ENCODE results near the gene NCOA5.

NCOA5 gene

DNA sequence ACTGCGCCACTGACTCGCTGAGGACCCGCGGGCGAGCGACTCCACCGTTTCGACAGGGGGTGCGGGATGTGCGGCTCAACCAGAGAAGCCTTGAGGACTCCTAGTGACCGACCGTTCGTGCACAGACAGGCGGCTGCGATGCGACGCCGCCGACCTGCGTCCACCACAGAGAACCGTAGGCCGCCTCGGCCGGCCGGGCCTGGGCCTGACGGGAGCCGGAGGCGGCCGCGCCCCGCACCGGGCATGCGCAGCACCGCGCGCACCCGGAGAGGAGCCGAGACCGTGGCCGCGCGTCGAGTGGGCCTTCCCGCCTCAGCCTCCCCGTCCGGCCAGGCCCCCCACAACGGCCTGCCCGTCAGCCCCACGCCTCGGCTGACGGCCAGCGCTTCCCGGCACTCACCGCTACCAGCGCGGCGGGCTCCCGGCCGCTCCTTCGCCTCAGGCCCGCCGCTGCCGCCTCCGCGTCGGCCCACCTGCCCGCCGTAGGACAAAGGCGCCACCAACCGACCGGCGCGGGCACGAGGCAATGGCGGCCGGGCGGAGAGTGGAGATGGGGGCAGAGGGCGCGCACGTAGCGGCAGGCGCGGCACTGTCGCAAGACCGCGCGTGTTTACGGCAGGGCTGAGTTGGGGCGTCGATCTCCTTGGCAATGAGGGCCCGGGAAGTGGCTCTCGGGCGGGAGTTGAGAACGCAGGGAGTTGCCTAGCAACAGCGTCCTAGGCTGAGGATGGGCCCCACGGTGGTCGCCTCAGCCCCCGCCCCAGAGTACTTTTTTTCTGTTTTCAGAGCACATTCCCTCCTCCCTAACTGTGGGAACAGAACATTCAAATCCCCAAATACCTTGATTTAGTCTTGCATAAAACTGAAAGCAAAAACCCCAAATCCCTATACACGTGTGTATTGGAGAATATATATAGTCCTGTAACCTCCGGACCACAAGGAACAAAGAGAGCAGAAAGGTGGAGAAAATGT lies at the start of gene NCOA5:
NCOA5 (minus strand) TSS at position 546 of the 972 bp plus-strand sequence. CDS start 10,538 bp downstream, outside the sequence.
- peak; percentile 85 for DNase-seq (ENCODE audit: low read depth)

DNA sequence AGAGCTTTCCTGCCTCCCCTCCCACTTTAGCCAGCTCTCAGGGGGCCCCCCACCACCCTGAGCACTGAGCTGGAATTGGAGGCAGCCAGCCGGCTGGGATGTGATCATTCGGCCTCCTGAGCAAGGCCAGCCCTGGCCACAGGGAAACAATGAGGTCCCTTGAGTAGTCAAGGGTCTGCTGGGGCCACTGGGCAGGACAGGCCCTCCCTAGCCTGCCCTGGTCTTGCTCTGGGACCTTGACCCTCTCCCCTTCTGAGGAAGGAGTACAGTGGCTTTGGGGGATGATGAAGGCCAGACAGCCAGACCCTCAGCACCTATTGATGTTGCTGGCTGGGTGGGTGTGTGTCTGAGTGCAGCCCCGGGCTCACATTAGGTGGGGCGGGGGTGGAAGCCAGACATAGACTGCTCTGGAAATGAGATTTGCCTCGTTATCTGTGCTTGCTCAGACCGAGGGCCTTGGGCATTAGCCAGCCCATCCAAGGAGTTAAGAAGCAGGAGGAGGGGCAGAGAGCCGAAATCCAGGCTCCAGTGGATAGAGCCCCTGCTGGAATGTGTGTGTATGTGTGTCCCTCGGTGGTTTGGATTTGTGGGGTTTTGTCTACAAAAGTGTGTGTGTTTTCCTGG lies 49.6 kb upstream of the NCOA5 start:
- no peak for DNase-seq (ENCODE audit: low read depth)

DNA sequence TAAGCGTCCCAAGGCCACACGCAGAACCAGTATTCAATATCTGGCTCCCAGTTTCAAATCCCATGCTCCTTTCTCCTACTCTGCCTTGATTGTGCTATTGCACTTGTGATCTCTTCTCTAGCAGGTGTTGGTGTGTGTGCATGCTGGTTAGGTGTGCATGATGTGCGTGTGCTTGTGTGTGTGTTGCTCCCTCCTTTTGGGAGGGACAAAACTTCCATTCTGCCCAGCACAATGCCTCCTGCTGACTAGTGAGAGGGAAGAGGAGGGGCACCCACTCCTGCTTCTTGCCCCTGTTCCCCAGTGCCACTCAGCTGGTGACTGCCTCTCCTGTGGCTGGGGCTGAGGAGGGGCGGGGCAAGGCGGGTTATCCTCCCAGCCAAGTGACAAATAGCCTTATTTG lies 48.1 kb upstream of the NCOA5 start:
- DNase-seq (ENCODE audit: low read depth), result no peak

DNA sequence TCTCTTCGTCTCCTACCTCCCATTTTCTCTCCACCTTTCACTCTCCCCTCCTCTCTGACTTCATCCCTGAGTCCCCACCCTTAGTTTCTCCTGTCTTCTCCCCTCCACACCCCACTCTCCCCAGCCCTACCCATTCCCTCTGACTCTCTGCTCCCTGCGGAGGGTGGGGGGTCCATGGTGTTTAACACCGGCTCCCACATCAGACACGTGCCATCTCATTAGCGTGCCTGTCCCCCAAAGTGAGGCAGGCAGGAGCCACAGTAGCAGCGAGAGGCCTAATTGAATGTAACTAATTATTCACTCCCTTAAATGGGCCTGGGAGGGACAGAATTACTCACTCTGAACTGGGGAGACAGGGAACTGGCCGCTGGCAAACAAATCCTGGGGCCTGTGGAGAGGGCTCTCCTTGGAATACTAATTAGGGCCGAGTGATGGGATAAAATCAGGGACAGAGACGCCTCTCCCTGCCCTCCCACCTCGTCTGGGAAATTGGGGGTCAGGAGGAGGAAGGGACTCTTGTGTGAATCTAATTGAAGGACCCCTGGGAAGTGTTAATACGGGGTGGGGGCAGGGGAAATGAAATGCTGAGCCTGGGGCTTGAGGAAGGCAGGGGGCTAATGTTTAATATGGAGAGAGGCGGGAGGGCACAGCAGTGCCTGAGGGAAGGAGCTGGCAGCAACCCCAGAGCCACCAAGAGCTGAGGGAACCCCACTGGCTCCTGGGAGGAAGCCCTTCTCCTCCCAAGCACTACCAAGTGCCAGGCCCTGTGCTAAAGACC lies 46.3 kb upstream of the NCOA5 start:
- no peak for DNase-seq (ENCODE audit: low read depth)

DNA sequence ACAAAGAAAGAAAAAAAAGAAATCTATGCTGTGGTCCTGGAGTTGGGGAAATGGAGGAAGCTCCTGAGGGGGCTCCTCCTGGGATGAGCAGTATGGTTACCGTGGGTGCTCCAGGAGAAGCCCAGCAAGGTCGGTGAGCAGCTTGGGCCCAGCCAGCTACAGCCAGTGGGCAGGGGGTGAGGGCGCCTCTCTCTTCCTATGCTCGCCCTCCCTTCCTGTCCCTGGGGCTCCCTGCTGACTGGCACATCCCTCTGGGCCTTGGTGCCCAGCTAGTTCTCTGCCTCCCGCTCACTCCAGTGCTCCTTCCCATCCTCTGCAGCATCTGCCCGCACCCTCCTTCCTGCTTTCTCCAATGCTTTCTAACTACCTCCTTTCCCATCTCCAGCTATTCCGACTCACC lies 45.0 kb upstream of the NCOA5 start:
- no peak for DNase-seq (ENCODE audit: low read depth)

DNA sequence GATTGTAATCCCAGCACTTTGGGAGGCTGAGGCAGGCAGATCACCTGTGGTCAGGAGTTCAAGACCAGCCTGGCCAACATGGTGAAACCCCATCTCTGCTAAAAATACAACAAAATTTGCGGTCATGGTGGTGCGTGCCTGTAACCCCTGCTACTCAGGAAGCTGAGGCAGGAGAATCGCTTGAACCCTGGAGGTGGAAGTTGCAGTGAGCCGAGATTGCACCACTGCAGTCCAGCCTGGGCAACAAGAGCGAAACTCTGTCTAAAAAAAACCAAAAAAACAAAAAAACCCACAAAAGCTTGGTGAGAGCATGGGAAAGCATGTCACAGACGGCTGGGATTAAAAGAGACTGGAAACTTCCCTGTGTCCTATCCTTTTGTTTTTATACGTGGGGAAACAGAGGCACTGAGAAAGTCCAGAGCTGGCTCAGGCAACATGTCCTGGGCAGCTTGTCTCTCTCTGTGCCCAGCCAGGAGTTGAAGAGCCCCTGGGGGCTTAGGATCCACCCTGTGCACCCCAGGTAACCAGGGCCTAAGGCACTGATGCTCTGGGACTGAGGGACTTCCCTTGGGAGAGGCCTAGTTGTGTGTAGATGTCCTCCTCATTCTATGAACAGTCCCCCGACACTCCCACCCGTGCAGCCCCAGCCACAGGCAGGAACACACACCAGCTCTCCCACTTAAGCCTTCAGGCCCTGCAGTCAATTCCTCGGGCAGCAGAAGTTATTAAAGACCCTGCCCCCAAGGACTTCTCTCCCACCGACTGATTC lies 44.3 kb upstream of the NCOA5 start:
- DNase-seq (ENCODE audit: low read depth), result no peak

DNA sequence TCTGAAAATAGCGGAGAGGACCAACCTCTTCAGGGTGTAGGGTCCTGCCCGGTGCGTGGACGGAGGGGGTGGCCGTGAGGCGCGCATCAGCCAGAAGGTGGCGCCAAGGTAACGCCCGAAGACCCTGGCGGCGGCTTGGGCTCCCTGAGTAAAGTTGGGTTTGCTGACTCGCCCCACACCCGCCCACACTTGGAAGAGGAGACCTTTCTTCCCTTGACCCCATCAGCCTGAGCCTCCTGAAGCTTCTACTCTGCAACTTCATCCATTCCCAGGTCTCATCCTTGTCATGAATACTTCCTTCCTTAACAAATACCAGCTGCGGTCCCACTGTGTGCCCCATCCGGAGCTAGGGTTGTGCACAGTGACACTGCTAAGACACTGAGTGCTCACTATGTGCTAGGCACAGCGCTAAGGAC lies 43.0 kb upstream of the NCOA5 start:
- DNase-seq (ENCODE audit: low read depth), result peak; percentile 39

DNA sequence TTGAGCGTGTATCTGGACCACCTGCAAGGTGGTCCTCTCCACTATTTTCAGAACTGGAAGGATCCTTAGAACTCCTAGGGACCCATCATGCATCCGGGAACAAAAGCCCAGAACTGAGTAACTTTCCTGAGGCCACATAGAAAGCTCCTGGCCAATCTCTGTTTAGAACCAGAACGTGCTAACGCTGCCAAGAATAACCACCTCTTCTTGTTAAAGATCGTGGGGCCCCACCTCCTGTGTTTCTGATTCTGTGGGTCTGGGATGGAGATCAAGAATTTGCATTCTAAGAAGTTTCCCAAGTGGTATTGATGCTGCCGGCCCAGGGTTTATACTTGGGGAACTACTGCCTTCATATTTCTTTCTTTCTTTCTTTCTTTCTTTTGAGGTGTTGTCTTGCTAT lies 41.6 kb upstream of the NCOA5 start:
- DNase-seq (ENCODE audit: low read depth), result no peak

DNA sequence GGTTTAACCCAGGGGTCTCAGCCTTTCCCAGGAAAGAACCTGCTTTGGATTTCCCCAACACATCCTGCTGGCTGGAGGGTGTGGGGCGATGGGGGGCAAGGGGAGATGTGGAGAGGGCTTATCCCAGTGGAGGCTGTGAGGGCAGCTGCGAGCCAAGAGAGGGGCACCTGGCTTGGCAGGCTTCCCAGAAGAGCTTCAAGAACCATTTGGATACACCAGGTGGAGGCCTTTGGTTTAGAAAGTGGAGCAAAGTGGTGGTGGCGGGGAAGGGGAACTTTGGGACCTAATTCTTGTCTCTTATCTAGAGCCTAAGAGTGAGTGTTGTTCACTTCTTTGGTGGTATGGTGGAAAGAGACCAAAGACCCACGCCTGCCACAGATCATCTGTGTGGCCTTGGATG lies 40.8 kb upstream of the NCOA5 start:
- DNase-seq (ENCODE audit: low read depth), result no peak

DNA sequence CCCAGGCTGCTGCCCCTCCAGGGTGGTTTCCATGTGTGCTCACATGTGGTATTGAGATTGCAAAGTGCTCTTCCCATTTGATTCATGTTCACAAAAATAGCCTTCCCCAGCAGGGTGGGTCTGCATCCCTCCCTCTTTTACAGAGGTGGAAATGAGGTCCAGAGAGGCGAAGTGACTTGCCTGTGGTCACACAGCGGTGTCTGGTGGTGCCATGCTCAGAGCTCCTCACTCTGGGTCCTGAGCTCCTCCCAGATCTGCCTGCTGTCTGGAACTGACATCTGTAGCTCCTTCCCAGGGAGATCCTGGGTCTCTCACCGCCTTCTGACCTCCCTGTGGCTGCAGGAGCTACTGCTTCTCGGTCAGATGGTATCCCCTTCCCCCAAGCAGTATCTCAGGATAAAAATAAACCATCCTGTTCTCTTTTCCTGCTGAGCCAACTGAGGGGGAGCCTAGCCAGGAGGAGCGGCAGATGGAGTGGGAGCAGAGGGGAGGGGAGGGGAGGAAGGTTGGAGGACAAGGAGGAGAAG lies 40.3 kb upstream of the NCOA5 start:
- no peak for DNase-seq (ENCODE audit: low read depth)

DNA sequence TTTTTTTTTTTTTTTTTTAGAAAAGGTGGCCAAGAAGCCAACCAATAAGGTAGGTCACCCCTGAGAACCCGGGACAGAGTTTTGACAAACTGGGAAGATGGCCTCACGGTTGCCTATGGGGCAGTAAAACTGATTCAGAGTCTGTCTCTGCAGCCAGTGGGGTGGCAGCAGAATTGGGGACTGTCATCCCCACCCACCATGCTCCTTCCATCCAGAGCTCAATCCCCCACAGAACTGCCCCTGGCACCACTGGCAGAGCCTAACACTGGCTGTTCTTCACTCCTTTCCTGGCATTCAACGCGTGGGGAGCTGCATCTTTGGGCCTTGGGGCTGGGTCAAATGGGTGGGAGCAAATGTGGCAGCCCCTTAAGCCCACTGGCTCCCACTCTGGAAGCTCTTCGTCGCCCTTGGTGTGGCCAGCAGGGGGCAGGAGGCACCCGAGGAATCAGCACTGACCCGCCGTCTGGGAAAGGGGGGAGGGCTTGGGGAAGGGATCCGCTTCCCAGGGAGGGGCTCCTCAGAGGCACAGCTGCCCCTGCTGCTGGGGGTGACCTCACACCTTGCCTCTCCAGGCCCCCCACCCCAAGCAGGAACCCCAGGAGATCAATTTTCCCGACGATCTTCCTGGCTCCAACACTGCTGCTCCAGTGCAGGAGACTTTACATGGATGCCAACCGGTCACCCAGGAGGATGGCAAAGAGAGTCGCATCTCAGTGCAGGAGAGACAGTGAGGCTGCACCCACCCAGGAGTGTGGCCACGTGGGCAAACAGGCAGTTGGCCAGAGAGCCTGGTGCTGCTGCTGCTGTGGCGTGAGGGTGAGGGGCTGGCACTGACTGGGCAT lies 38.8 kb upstream of the NCOA5 start:
- DNase-seq (ENCODE audit: low read depth), result no peak

DNA sequence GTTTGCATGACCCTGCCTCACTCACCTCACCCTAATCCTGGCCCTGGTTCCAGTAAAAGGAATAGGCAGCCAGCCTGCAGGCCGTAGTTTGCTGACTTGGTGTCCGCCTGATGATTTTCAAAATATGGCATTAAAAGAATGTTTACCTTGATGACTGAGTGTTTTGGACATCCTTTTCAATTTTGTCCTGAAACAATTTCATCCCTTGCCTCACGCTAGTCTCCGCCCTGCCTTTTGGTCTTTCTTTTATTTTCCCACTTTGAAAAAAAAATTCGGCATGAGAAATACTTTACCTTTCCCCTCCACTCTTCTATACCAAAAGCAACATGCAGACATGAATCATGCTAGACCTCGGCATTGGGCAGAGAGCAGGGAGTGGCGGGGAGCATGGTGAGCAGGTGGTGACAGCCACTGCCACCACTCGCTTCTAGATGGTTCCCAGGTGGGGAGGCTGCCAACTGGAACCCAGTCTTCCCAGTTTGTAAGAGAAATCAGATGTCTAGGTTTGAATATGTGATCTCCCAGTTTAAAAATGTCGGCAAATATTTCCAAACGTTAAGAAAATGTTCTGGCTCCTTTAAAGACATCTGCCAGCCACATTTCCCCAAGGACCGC lies 37.7 kb upstream of the NCOA5 start:
- DNase-seq (ENCODE audit: low read depth), result no peak

DNA sequence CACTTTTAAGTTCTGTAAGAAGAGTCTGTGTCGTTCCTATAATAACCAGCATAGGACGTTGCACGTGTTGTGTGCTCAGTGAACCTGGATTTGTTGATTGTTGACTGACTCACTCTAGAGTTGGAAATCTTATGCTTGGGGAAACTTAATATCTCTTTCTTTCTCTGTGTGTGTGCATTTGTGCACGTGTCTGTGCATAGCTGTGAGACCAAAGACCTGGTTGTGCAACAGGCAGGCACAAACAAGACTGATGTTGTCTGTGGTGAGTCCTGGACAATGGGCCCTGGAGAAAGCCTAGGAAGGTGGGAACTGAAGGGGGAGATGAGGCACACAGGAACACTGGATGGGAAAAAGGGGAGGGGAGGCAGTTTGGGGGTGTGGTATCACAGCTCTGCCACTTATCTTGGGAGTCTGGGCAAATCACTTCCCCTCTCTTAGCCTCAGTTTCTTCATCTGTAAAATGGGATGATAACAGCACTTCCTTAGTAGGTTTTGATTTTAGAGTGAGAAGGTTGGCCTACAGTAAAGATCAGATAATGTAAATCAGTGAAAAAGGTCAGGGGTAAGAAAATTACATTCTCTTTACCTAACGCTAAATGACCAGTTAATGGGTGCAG lies 36.8 kb upstream of the NCOA5 start:
- DNase-seq (ENCODE audit: low read depth), result no peak

DNA sequence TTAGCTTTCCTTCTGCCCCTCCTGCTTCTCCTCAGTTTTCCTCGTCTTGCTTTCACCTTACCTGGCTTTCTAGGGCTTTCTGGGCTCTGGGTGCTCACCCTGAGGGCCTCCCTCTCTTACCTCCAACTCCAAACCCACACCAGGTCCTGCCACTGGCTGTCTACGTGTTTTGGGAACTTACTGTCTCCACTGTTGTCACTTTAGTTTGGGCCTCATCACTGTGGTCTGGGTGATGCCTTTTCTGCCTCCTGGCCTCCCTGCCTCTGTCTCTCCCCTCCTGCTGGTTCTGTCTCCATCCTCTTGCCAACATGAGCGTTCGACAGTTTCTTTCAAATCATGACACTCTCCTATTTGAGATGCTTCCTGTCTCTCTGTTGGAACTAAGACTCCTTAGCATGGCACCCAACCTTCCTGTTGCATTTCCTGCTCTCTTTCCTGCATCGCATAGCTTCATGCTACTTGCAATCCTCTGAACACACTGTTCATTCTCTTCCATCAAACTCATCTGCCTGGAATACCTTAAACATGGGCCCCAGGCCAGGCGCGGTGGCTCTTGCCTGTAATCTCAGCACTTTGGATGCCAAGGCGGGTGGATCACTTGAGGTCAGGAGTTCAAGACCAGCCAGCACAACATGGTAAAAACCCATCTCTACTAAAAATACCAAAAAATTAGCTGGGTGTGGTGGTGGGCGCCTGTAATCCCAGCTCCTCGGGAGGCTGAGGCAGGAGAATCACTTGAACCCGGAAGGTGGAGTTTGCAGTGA lies 33.9 kb upstream of the NCOA5 start:
- no peak for DNase-seq (ENCODE audit: low read depth)

DNA sequence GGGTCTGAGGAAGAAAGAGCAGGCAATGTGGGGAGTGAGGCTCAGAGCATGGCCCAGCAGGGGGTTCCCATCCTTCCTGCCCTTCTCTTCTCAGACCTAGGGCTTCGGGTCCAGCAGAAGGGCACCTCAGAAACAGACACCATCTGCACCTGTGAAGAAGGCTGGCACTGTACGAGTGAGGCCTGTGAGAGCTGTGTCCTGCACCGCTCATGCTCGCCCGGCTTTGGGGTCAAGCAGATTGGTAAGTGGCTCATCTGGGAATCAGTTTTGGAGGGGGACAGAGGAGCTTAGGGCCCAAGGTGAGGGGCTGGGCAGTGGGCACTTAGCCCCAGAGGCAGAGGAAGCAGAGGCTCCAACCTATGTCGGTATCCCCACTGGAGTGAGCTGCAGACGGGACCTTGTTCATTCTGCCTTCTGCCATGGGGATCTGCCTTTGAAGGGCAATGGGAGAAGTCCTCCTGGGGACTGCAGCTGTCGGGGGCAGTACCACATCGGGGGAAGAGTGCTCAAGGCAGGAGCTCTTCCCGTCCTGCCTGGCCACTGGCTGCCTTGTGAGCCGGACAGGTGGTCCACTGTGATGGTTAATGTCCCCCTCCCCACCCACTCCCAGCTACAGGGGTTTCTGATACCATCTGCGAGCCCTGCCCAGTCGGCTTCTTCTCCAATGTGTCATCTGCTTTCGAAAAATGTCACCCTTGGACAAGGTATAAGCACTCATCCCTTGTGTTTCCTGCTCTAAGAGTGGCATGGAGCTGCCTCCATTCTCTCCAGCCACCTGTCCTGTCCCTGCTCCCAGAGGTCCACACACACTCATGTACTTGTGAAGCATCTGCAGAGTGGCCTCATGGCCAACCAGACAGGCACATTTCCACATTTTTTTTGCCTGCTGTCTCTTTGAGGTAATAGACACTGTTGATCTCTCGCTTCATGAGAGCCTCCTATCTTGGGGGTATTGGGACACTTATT lies 33.0 kb upstream of the NCOA5 start:
- no peak for DNase-seq (ENCODE audit: low read depth)

DNA sequence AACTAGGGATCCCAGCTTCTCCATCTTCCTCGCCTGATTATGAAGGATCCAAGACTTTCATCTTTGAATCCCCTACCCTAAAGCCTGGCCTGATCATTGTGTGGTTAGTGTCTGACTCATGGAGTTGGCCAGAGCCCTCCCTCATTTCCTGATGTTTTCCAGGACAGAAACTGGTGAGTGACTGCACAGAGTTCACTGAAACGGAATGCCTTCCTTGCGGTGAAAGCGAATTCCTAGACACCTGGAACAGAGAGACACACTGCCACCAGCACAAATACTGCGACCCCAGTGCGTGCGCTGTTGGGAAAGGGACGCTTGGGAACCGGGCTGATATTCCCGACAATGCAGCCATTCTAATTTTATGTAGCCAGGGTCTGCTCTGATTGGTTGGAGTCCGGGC lies 32.3 kb upstream of the NCOA5 start:
- no peak for DNase-seq (ENCODE audit: low read depth)

DNA sequence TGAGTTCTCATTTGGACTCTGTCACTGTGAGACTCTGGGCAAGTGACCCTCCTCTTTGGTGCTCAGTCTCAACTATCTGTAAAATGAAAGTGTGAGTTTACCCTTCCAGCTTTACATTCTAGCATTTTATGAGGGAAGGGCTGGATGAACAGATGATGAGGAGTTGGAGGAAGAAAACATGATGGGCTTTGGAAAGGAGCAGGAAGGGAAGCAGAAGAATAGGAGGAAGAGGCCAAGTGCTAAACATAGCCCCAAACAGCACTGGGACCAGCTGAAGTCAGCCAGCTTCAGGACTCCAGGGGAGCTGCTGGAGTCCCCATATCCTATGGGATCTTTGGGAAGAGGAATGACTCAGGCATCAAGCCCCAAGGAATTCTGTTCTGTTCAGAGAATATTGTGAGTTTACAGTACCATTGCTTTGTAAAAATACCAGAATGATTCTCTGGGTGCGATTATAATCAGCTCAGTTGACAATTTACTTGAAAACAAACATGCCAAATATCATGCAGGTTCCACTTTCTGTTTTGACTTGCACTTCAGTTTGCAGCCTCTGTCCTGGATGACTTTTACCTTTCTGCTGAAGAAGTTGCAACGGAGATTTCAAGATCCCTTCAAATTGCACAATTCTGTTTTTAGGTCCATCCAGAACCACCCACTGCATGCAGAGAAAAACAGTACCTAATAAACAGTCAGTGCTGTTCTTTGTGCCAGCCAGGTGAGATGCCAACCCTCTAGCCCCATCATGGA lies 31.6 kb upstream of the NCOA5 start:
- no peak for DNase-seq (ENCODE audit: low read depth)

All from stimulated activated CD8-positive, alpha-beta memory T cell treated with anti-CD3 and anti-CD28 coated beads, Interleukin-15, amount 100 ng/mL, for 24 hours (primary cell).